Superior temporal gyrus (tissue), 1 donor: ENCODE data around the gene IGF1R.
A peak's percentile ranks its signal among the peaks of the same experiment; 100 is the strongest.

ENCODE experiments used
- DNase-seq: peaks from one replicate; pipeline ENCODE4 v3.0.0-alpha.2; 2016; ENCODE audit errors: extremely low spot score

The IGF1R gene

DNA sequence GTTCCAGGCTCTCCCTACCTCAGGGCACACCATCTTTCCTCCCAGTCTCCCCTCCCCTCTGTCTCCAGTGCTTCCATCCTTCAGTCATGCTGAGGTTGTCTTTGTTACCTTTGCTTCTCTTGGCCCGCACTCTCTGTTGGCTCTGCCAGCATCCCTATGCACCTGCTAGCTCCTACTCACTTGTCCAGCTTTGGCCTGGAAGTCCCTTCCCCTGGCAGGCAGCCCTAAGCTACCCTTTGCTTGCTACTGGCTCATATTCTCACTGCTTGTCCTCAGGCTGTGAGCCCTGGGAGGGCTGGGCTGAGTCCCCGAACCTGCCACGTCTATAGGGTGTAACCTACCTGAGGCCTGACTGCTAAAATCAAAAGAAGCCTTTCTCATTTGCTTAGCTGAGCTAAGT, 236.6 kb downstream of the IGF1R start:
- DNase-seq = no peak

DNA sequence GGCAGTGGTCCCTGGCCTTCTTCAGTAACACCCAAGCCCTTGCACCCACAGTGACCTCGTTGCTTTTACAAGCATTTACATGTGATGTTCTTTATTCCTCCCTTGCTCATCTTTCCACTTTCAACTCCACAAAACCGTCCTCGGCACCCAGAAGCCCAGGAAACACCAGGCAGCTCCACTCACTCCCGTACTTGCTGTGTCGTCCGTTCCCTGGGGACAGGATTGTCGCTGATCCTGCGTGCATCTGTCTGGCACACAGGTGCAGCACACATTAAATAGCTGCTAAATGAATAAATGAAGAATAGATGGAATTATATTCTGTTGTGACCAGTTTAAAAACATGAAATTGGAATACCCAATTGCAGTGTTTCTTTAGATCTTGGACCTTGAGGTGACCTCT, 239.6 kb downstream of the IGF1R start:
- DNase-seq = no peak

DNA sequence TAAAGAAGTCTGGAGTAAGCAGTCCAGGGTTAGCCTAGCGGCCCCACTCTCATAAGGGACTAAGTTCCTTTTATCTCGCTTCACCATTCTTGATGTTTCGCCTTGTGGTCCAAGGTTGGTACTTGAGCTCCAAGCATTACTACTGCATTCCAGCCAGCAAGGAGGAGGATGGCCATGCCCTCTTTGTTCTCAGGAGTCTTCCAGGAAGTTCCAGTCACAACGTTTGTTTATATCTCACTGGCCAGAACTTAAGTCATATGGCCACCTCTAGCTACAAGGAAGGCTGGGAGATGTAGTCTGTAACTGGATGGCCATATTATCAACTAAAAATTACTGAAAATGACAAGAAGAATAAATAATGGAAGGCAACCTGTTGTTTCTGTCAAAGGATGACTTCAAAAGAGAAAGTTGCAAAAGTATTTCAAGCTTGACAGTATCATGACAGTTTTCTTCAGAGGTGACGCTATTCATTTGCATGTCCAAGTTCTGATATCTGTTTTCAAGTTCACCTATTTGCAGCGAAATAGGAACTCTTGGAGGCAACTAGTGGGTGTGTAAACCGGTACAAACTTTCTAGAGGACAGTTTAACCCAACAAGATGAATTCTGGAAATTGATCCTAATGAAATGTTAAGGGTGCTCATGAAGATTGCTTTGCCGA, 240.6 kb downstream of the IGF1R start:
- no peak for DNase-seq

DNA sequence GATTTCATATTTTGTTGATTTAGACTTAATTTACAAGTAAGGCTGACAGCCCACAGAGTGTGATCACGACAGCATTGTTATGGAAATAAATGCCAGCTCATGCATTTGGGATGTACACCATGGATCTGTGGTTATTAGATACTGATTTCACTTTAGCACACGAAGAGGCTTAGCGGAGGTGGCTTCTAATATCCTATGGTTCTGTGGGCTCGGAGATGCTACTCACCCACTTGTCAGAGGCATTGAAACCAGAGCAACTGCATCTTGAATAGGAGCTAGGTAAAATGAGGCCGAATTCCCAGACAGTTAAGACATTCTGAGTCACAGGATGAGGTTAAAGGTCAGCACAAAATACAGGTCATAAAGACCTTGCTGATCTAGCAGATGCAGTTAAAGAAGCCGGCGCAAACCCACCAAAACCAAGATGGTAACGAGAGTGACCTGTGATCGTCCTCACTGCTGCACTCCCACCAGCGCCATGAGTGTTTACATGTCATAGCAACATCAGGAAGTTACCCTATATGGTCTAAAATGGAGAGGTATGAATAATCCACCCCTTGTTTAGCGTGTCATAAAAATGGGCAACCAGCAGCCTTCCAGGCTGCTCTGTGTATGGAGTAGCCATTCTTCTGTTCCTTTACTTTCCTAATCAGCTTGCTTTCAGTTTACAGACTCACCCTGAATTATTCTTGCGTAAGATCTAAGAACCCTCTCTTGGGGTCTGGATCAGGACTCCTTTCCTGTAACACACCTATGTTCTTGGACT, 241.8 kb downstream of the IGF1R start:
- DNase-seq = no peak

DNA sequence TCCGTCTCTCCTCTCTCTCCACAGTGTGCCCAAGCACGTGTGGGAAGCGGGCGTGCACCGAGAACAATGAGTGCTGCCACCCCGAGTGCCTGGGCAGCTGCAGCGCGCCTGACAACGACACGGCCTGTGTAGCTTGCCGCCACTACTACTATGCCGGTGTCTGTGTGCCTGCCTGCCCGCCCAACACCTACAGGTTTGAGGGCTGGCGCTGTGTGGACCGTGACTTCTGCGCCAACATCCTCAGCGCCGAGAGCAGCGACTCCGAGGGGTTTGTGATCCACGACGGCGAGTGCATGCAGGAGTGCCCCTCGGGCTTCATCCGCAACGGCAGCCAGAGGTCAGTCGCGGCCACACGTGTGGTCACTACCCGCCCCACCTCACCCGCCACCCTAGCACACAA, 243.0 kb downstream of the IGF1R start:
- no peak for DNase-seq

DNA sequence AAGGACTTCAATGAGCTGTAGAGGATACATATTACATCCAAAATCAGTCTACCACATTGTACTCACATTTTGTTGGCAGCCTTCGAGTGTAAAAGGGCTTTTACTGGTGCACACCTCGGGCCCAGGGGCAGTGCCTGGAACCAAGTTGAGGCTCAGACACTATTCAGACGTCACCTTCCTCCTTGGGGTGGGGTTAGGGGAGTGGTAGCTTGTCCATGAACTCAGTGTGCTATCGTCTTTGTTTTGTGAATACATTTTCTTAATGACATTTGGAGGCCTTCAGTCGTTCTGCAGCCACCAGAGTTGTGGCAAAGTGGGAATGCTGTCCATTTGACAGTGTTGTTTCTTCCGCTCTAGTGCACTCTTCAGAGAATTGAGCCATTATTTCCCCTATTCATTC, 245.1 kb downstream of the IGF1R start:
- DNase-seq = no peak

DNA sequence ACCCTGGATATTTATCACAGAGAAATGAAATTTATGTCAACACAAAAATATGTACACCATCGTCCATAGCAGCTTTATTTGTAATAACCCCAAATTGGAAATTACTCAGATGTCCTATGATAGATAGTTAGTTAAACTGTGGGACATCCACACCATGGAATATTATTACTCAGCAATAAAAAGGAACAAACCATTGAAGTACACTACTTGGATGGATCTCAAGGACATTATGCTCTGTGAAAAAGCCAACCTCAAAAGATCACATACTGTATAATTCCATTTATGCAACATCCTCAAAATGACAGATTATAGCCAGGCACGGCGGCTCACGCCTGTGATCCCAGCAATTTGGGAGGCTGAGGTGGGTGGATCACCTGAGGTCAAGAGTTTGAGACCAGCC, 246.0 kb downstream of the IGF1R start:
- no peak for DNase-seq

DNA sequence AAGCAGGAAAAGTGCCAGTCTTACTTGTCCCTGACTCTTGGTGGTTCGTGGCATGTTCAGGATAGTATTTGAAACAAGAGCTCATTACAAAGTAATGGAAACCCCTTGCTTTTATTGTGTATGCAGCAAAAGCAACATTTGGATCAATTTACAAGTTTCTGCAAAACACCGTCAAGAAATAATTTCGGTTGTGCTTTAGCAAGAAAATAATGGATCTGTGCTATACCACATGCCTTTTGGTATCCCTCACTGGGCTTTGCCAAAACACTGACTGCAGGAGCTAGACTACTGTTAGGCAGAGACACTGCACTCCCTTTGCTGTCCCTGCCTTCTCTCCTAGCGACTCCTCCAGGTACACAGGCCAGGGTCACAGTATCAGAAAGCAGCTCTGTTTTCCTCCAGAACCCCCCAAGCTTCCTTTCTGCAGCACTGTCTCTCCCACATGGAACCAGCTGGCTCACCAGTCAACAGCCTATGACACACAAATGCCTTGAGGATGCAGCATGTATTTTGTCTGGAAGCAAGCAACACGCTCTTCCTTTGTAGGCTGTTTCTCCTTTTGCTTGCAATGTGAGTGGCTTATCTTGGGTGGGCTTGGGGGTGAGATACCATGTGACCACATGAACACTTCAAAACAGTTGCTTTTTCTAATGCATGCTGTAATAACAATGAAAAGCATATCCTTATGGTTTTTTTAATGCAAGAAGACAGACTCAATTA, 247.8 kb downstream of the IGF1R start:
- no peak for DNase-seq

DNA sequence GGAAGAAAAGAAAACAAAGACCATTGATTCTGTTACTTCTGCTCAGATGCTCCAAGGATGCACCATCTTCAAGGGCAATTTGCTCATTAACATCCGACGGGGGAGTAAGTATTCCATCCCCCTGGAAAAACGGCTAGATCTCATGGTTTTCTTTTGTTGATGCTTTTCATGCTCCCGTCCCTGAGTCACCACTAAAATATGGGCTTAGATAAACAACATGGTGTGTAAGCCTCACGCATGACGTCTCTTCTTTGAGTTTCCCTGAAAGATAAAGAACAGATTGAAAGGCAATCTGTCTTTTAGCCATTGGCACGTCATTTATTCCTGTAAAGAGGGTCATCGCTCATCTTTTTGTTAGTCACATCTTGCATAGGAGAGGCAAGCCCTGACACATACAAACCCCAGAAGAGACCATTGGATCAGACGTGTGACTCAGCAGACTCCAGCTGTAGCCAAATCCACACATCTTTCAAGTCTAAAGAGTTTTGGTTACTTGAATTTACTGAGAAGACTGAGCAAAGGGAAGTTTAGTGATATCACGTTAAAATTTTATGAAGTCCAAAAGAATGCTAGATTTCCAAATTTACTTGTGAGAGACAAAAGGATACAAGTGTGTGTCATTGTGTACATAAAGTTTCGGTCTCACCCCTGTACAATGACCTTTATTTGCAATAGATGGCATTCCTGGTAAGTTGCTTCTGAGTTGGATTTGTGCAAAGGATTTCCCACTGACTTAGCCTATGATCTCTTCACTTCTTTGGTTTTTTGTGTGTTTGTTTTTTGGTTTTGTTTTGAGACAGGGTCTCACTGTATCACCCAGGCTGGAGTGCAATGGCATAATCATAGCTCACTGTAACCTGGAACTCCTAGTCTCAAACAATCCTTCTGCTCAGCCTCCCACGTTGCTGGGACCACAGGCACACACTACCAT, 248.7 kb downstream of the IGF1R start:
- DNase-seq = no peak

DNA sequence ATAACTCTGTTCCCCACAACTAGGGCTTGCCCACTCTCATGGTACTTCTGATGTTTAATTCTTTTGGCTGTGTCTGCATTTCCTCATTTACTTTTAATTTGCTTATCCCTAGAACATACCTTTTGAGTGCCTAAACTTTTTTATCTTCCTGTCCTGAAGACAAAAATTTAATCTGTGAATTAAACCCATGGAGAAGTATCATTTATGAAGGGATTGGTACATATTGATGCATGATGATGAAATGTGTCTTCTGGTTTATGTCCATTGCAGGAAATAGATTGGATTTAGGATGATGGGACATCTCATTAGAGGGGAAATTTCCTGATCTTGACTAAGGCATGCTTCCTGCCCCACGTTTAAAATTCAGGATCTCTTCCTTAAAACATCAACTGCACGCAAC, 249.8 kb downstream of the IGF1R start:
- DNase-seq = no peak

DNA sequence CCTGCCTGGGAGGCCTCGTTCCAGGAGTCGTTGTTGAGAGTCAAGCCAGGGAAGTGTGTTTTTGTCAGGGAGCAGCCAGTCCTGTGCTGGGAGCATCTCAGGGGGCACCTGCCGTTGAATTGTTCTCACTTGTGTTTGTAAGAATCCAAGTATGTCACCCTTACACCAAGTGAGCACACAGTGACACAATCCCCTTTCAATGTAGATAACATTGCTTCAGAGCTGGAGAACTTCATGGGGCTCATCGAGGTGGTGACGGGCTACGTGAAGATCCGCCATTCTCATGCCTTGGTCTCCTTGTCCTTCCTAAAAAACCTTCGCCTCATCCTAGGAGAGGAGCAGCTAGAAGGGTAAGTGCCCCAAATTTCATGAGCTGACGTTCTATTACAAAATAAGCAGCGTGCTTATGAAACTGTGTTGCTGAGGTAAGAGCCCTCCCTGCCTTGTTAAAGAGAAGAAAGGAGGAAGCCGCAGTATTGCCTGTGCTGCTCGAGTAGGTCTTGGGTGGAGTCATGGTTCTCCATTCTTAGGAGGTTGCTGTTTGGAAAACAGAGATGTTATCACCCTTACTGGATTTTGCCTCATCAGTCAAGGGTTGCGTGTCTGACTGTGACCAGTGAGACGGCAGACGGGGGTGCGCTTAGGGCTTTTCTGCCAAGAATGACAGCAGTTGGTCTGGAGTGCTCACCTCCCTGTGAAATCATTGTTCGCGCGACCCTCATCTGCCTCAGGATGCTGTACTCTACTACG, 251.1 kb downstream of the IGF1R start:
- no peak for DNase-seq

DNA sequence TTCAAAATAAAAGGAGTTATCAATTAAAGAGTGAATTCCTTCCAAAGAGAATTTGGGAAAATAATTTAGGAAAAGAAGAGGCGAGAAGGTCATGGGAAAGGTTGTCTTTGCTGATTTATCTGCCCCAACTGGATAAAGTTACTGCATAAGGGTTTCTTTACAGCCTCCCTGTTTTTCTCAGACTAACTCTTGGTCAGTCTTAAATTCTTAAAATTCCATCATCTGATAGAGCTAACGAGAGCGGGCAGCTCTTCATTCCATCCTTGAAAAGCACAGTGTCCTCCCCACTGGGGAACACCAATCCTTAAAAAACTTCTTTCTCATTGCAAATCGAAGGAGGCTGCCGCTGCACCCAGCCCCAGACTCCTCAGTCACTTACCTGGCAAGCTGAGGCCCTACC, 252.0 kb downstream of the IGF1R start:
- DNase-seq = no peak

DNA sequence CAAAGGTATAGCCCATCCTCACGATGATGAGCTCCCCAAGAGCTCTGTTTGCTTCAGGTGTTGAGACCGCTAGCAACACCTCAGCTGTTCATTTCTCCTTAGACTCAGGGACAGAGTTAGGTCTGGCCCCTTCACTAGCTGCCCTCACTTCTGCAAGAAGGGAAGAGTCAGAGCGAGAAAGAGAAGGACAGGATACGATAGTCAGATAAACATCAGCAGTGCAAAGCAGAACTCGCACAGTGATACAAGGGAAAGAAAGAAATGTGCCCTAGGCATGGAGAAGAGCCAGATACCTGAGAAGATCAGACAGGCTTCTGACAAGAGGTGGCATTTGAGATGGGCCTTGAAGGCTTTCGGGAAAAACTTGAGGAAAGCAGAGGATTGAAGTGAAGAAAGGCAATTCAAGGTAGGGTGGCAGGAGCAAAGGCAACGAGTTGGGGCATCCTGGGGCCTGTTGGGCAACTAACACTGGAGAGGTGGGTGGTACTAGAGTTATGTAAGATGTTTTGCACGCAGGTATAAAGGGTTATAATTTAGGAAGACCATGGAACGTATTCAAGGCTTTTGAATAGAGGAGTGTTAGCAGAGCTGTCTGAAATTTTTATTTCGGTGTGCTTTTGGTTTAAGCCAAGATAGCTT, 253.2 kb downstream of the IGF1R start:
- DNase-seq = no peak

DNA sequence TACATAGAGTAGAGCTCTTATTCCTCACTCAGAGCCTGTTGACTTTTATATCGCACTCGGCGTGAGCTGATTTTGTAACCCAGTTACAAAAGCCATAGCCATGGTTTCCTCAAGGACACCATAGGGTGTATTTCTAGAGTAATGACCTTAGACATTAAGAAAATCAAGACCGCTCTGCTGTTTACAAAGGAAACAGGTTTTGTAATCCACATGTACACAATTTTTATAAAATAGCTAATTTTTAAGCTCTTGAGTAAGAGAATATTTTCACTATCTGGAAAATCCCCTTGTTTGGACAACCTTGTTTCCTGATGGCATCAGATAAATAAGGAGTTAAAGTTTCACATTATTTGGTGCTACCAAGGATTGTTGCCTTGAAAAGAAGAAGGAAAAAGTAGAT, 254.6 kb downstream of the IGF1R start:
- no peak for DNase-seq

DNA sequence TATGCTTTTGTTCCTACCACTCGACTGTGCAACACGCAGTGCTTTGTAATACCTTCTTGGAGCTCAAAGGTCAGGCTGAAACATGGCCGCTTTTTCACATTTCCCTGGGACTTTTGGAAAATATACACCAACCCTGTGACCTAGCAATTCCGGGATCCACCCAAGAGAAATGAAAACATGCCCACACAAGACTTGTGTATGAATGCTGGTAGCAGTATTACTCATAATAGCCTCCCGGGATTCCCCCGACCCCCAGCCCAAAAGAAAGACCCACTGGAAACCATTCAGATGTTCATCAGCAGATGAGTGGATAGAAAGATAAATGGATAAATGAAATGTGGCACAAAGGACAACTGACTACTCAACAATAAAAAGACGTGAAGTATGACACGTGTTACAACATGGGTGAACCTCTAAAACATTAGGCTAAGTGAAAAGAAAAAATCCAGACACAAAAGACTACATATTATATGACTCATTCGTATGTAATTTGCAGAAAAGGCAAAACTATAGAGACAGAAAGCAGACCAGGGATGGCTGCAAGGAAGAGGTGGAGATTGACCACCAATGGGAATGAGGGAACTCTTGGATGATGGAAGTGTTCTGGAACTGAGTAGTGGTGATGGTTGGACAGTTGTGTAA, 255.2 kb downstream of the IGF1R start:
- no peak for DNase-seq

DNA sequence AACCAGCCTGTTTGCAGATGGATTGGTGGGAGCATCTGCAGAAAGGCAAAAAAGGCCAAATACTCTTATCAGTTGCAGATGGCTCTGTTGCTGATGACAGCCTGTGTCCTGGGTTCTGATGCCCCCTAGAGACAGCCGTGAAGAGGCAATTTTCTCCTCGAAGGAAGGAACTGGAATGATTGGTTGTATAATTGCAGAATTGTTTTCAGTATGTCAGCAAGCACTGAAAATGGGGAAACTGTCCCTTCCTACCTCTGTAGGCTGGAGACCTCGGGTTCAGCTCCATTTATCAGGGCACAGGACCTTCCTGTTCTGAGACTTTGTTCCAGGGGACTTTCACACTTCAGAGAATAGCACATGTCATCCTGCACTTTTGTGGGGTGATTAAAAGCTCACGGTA, 256.2 kb downstream of the IGF1R start:
- peak; percentile 87 for DNase-seq

DNA sequence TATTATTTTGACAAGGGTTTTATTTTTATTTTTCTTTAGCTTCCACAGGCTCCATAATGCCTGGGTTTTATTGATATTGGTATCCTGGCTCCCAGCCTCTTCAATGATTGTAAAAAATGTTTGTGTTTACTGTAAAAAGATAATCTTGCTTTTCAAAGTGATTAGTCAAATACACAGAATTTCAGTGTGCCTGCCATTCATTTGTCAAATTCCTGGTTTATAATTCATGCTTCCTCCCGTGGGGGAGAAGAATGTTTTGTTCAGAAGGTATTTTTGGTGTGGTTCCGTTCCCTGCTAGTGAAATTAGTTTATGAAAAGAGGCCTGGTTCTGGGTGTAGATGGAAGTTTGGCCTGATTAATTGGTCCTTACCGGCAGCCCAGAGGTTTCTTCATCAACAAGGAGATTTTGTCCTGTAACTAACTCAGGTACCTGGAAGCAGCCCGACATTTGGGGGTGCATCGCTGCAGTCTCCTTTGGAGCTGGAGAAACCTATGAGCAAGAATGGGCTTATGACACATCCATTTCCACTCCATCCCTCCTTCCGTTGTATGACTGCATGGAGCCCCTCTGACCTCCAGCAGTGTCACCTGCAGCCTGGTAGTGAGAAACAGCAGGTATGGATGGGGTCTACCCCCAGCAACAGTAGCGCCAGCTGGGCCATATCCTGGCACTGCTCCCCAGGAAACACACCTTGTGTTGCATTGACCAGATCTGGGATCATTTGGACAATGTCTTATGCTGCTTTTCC, 257.8 kb downstream of the IGF1R start:
- no peak for DNase-seq

DNA sequence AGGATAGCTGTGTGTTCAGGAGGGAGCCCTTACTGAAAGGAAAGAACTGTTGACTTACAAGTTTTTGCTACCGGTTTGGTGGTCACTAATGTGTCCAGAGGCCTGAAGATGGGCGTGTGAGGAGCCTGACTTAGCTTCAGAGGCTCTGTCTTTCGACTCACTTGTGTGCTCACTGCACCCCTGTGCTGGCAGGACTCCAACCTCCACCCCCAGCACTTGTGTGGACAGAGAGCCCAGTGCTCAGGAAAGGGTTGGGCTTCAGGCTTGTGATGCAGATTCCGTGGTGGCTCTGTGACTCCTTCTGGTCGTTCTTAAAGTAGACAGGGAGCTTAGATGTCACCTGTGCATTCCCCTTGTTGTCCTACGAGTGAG, 258.4 kb downstream of the IGF1R start:
- DNase-seq = no peak

DNA sequence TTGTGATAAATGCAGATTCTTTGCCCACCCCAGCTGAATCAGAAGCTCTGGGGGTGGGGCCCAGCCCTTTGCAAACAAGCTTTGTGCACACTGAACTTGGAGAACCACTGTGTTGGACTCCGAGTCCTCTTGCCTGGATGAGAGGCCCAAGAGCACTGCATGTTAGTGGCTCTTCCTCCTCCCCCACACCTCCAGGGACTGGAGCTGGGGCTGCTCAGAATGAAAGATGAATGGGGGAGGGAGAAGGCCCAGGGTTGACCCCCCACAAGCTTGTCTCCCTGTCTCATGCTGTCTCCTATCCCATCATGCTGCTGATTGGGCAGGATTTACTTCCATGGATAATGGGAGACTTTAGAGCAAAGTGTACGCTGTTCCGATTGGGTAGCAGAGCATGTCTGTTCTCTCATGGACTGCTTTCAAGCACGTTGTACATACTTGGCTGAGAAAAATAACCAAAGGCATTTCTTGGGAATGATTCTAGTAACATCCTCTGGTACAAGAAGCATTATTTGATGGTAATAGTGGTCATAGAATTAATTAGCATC, 259.7 kb downstream of the IGF1R start:
- no peak for DNase-seq
